Fibroblast of peridontal ligament (primary cell): ENCODE data around the gene MED25.
A peak's percentile ranks its signal among the peaks of the same experiment; 100 is the strongest.

Experiments used
- DNase-seq: peaks from one replicate; pipeline ENCODE4 v3.0.0-alpha.2; 2010; ENCODE audit errors: extremely low read depth

Gene MED25

DNA sequence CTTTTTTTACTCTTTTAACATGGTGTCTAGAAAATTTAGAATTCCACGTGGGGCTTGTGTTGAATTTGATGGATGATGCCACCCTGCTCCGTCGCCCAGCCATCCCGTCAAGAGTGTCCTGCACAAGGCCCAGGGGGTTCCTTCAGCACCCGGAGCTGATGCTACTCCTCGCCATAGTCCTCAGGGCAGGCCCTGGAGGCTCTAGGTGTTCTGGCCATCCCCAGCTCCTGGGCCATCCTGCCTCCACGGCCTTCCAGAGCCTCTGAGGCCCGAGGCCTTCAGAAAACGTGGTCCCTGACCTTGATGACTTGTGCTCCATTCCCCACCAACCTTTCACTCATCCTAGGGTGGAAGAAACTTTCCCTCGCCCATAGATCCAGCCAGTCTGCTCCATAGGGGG is 55.7 kb downstream of the MED25 start:
- no peak for DNase-seq

GRCh38 chr19:49874503-49875157 is 56.5 kb downstream of the MED25 start:
- no peak for DNase-seq

DNA sequence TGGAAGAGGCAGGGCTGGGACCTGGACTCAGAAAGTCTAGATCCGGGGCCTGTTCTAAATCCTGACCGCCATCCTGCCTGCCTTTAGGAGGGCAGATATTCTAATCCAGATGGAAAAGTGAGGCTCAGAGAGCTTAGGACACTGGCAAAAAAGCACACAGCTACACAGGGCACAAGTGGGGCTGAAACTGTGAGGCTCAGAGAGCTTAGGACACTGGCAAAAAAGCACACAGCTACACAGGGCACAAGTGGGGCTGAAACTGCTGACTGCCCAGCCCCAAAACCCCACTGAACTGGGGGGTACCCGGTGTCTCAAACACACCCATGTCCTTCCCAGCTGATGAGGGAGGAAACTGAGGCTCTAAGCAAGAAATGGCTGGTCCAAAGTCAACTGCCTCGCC is 57.1 kb downstream of the MED25 start:
- DNase-seq: no peak

GRCh38 chr19:49875857-49876421 is 57.9 kb downstream of the MED25 start:
- peak; percentile 42 for DNase-seq

DNA sequence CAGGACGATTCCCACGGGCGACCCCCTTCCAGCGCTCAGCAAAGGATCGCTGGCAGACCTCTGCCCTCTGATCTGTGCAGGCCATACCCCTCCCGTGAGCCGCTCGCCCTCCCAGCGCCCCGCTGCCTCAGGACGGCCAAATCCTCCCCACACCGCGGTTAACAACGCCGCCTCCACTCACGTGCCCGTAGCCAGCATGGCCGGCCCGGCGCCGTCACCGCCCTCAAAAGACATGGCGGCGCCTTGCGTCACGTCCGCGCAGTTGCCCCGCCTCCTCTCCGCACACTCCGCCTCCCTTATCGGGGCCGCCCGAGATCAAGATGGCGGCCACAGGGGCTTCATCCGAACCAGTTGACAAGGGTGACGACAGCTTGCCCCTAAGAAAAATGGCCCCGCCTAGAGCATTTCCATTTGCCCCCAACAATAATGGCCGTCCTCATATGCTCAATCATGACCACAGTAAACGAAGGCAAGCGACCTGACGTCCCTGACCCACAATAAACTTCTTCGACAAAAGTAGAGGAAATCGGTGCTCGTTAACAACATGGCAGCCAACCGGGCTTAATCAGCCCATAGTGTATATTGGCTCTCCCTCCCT is 58.4 kb downstream of the MED25 start:
- peak; percentile 99 for DNase-seq

DNA sequence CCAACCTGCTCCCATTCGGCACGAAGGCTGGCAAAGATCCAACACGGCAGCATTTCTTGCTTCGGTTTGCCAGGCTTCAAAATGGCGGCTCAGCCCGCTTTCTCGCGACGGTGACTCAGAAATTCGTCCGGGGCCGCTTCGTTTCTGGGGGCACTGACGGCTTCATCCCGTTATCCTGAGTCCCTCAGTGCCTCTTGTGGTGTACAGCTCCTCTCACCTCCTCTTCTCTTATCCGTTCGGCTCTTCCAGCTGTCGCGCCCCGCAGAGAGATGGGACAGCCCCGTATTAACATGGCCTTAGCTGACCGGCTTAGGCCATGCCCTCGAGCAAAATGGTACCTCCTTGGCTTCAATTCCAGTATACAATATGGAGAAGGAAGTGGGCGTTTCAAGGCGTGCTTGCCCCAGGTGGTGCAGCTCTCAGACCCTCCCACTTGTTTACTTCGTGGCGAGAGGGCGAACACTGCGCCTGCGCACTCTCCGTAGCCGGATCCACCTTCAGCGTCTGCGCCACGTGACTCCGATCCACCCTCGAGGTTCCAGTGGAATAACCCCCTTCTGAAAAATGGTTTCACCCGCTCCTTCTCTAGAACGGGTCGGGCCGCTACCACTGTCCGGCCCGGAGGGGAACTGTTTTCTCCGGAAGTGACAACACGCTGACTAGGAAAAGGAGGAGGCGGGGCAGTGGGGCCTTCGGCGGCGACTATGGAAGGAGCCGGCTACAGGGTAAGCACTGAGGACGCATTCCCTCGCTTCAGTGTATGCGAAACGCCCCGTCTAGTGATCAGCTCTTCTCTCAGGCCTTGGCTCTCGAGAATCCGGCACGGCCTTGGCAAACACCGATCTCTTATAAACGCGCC is 59.2 kb downstream of the MED25 start, which contains the start of the genes AKT1S1 and TBC1D17:
Gene AKT1S1 (minus strand): TSS at position 336 of the 859 bp plus-strand sequence. CDS start 4,060 bp downstream, outside the sequence.
Gene TBC1D17 (plus strand): TSS at position 683 of the 859 bp plus-strand sequence. CDS start 22 bp downstream, at position 705.
- peak; percentile 100 for DNase-seq

DNA sequence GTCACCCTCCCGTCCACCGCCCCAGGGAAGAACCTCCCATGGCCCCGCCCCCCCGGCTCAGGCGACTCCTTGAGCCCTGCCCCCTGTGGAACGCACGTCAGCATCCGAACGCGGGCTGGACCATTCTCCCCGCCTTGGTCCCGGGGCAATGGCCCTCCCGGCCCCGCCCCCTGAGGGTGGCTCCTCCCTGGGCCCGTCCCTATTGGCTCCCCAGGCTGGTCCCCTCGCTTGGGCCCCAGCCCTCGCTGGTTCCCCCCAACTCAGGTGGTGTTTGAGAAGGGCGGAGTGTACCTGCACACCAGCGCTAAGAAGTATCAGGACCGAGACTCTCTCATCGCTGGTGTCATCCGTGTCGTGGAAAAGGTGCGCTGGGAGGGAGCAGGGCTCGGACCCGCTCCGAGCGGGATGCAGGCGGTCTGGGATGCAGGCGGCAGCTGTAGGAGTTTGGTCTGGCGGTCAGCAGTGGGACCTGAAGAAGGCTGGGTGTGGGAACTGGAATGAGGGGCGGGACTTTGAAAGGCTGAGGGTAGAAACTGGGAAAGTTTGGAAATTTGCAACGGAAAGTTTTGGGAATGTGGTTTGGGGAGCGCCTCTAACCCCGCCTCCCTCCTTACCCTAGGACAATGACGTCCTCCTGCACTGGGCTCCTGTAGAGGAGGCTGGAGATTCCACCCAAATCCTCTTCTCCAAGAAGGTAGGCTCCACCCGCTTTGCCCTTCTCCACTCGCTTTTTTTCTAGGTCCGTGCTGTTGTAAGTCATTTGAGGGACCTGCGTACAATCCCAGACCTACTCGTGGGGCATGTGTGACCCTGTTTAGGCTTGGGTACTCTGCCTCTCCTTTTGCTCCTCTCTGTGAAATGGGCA is 60.0 kb downstream of the MED25 start:
- peak; percentile 95 for DNase-seq

GRCh38 chr19:49878744-49879070 is 60.6 kb downstream of the MED25 start:
- DNase-seq: no peak

GRCh38 chr19:49879243-49879963 is 61.3 kb downstream of the MED25 start:
- no peak for DNase-seq

- DNase-seq: no peak
Observed at GRCh38 chr19:49880162-49880869, 62.2 kb downstream of the MED25 start.

DNA sequence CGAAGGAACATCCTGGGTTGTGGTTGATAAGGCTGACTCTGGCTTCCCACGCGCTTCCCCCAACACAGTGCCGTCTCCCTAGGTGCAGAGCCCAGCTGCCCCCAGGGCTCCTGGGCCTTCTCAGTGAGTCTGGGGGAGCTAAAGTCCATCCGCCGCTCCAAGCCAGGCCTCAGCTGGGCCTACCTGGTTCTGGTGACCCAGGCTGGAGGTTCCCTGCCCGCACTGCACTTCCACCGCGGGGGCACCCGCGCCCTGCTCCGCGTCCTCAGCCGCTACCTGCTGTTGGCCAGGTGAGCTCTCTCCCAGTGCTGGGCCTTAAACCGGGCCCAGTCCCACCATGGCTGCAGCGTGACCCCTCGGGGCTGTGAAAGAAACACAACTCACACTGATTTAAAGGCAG is 63.1 kb downstream of the MED25 start:
- no peak for DNase-seq

DNA sequence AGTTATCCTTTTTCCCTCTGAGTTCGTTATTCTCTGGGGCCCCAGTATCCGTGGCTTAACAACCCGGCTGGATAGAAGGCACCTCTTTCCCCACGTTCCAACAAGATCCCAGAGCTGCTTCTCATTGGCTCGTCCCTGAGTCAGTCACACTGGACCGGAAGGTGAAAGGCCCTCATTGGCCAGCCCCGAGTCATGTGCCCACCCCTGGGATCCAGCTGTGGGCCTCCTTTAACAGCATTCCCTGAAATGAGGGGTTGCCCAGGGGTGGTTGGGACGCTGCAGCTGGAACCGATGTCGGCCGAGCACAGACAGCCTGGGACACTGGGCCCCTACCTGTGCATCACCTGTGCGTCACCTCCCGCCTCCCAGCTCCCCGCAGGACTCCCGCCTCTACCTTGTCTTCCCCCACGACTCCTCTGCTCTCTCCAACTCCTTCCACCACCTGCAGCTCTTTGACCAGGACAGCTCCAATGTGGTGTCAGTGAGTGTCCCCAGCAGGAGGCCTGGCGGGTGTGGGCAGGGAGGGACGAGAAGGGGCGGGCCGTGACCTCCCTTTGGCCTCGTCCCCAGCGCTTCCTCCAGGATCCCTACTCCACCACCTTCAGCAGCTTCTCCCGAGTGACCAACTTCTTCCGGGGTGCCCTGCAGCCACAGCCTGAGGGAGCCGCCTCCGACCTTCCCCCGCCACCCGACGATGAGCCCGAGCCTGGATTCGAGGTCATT is 63.7 kb downstream of the MED25 start:
- DNase-seq: no peak

- DNase-seq: no peak
Observed at GRCh38 chr19:49882643-49883042, 64.6 kb downstream of the MED25 start.

DNA sequence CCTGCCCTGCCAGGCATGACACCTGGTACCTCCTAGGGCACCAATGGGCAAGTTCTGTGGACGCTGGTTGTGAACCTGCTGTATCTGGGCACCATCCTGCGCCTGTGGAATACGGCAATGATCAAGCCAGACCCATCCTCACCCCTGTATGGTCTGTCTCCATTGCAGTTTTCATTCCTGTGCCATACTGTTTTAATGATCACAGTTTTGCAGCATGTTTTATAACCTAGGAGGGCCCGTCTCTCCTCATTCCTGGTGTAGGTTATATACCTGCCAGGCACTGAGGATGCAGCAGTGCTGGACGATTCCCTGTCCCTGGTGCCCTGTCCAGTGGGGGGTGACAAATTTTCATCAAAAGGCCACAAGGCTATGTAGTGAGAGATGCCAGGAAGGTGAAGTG is 65.0 kb downstream of the MED25 start:
- no peak for DNase-seq

GRCh38 chr19:49884109-49884508 is 66.0 kb downstream of the MED25 start:
- DNase-seq: no peak

- DNase-seq: no peak
Observed at GRCh38 chr19:49884760-49885159, 66.7 kb downstream of the MED25 start.
